A673 (cell line): ENCODE measurements around the gene MARCO. TPM values are rescaled to one million over a fixed set of nuclear protein-coding genes. Genes with fewer than 3 reads are reported as not detected.

Experiments
- BruUV-seq: library from RNA; stranded (reverse); fragments of 400-500 nt; replicated peaks from 2 replicates; lab custom pipeline; 2021; lab: Mats Ljungman, UMichigan
- CTCF ChIA-PET: fragments of 300-600 bp; sonication (Branson Sonifier 250); formaldehyde crosslinking; loops from one replicate; lab custom pipeline; 2022; ENCODE audit warnings: antibody characterized with exemption; lab: Charles Lee
- POLR2A ChIA-PET: fragments of 300-600 bp; sonication (Branson Sonifier 250); formaldehyde crosslinking; loops from one replicate; lab custom pipeline; 2022; ENCODE audit warnings: antibody characterized with exemption; ENCODE audit not compliant: low non-redundant PET; lab: Charles Lee
- DNase-seq: peaks from one replicate; pipeline ENCODE4 v3.0.0-alpha.2; 2015; ENCODE audit warnings: low spot score
- H3K27ac ChIP-seq: fragments of 200-600 bp; sonication (generic); 2 replicates; pipeline ENCODE4 v1.5.1; 2016; ENCODE audit warnings: mixed run types, low read depth, mild to moderate bottlenecking, mixed read lengths, antibody characterized with exemption, low read length; ENCODE audit not compliant: poor library complexity, severe bottlenecking
- H3K27me3 ChIP-seq: fragments of 200-600 bp; sonication (generic); replicated peaks from 2 replicates; pipeline ENCODE4 v1.6.1; 2017; ENCODE audit warnings: mixed run types, low read depth, mild to moderate bottlenecking, mixed read lengths, antibody characterized with exemption, low read length; ENCODE audit not compliant: insufficient read depth, poor library complexity
- H3K36me3 ChIP-seq: fragments of 200-600 bp; sonication (generic); 2 replicates; pipeline ENCODE4 v1.6.1; 2016; ENCODE audit warnings: mixed run types, mild to moderate bottlenecking, mixed read lengths, antibody characterized with exemption, low read length; ENCODE audit not compliant: insufficient read depth, poor library complexity, severe bottlenecking
- H3K4me1 ChIP-seq: fragments of 200-600 bp; sonication (generic); 2 replicates; pipeline ENCODE4 v1.6.1; 2017; ENCODE audit warnings: mixed run types, mild to moderate bottlenecking, mixed read lengths, antibody characterized with exemption, low read length; ENCODE audit not compliant: insufficient read depth, poor library complexity, severe bottlenecking
- H3K4me3 ChIP-seq: fragments of 200-600 bp; sonication (generic); 2 replicates; pipeline ENCODE4 v1.5.1; 2016; ENCODE audit warnings: low read depth, mixed run types, mild to moderate bottlenecking, mixed read lengths, low read length; ENCODE audit not compliant: poor library complexity, severe bottlenecking
- H3K9me3 ChIP-seq: fragments of 200-600 bp; sonication (generic); 2 replicates; pipeline ENCODE4 v1.6.1; 2016; ENCODE audit warnings: mixed run types, low read depth, mild to moderate bottlenecking, mixed read lengths, antibody characterized with exemption, low read length; ENCODE audit not compliant: poor library complexity, severe bottlenecking
- EZH2 ChIP-seq: fragments of 200-600 bp; sonication (generic); IDR thresholded peaks from 2 replicates; pipeline ENCODE4 v1.6.1; 2017; ENCODE audit warnings: borderline replicate concordance, low read depth, mild to moderate bottlenecking, mixed read lengths, antibody characterized with exemption, low read length; ENCODE audit not compliant: poor library complexity, severe bottlenecking
- intact Hi-C: fragments of 100-400 bp; cut with micrococcal nuclease; formaldehyde crosslinking; loops from one replicate; pipeline ENCODE4 v1.10.0; 2022; ENCODE audit not compliant: unreplicated experiment
- total RNA-seq: library from RNA; stranded (reverse); gene quantifications from 2 replicates; pipeline ENCODE4 v1.2.3, GENCODE V29; 2021
- TF ChIP-seq, protein P1 (sequence below): fragments of 300-800, 200-600 bp; sonication (generic); conservative IDR thresholded peaks from 2 replicates; pipeline ENCODE4 v1.5.1; 2017; ENCODE audit warnings: low read depth, mild to moderate bottlenecking, antibody characterized with exemption, low read length, moderate library complexity, mixed read lengths

Gene MARCO
- total RNA-seq, 1 experiment from 2014 or later = not detected

- Histone ChIP-seq H3K9me3 (no peaks in the 10 kb centered on the region), H3K27me3 (peaks cover 20% of the 10 kb centered on the region), H3K27ac (no peak overlapping the region), H3K4me1 (no peaks in the 10 kb centered on the region), H3K4me3 (no peak overlapping the region), H3K36me3 (no peaks in the 10 kb centered on the region)
- no peak for TF ChIP-seq EZH2
- TF ChIP-seq, protein P1, sequence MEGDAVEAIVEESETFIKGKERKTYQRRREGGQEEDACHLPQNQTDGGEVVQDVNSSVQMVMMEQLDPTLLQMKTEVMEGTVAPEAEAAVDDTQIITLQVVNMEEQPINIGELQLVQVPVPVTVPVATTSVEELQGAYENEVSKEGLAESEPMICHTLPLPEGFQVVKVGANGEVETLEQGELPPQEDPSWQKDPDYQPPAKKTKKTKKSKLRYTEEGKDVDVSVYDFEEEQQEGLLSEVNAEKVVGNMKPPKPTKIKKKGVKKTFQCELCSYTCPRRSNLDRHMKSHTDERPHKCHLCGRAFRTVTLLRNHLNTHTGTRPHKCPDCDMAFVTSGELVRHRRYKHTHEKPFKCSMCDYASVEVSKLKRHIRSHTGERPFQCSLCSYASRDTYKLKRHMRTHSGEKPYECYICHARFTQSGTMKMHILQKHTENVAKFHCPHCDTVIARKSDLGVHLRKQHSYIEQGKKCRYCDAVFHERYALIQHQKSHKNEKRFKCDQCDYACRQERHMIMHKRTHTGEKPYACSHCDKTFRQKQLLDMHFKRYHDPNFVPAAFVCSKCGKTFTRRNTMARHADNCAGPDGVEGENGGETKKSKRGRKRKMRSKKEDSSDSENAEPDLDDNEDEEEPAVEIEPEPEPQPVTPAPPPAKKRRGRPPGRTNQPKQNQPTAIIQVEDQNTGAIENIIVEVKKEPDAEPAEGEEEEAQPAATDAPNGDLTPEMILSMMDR = no peak
- BruUV-seq = no TSS peak
- DNase-seq = no peak
- ChIA-PET POLR2A (no interaction called here), CTCF (no interaction called here)
- intact Hi-C loops = no loop called here
These were observed 27.2 kb downstream of the MARCO start for GRCh38 chr2:118968961-118969733.

DNA sequence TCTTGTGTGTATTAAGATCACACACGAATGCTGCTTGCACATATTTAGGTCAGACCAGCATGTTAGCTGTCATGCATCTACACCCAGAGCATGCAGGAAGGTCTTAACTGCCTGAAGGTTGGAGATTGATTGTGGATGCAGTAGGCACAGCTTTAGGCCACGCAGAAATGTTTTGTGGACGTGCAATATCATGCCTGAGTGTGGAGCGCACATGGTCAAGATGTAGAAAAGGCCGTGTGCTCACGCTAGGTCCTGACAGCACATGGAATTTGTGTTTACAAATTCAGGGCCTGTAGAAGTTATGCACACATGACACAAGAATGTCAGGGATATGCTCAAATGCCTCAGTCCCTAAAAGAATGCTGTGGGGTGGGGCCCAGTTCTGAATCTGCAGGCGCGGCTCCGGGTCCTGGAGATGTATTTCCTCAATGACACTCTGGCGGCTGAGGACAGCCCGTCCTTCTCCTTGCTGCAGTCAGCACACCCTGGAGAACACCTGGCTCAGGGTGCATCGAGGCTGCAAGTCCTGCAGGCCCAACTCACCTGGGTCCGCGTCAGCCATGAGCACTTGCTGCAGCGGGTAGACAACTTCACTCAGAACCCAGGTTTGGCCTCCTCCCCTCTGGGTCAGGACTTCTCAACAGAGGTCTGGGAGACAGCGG is 27.9 kb downstream of the MARCO start:
- POLR2A ChIA-PET = no interaction called here
- H3K4me1 ChIP-seq = no peaks in the 10 kb centered on the region
- DNase-seq = no peak
- no TSS peak for BruUV-seq
- H3K36me3 ChIP-seq = no peaks in the 10 kb centered on the region
- H3K9me3 ChIP-seq = no peaks in the 10 kb centered on the region
- no peak overlapping the region for H3K4me3 ChIP-seq
- TF ChIP-seq EZH2 = no peak
- TF ChIP-seq, protein P1 = no peak
- H3K27me3 ChIP-seq = peaks cover 17% of the 10 kb centered on the region
- intact Hi-C loops = no loop called here
- no peak overlapping the region for H3K27ac ChIP-seq
- CTCF ChIA-PET = no interaction called here

DNA sequence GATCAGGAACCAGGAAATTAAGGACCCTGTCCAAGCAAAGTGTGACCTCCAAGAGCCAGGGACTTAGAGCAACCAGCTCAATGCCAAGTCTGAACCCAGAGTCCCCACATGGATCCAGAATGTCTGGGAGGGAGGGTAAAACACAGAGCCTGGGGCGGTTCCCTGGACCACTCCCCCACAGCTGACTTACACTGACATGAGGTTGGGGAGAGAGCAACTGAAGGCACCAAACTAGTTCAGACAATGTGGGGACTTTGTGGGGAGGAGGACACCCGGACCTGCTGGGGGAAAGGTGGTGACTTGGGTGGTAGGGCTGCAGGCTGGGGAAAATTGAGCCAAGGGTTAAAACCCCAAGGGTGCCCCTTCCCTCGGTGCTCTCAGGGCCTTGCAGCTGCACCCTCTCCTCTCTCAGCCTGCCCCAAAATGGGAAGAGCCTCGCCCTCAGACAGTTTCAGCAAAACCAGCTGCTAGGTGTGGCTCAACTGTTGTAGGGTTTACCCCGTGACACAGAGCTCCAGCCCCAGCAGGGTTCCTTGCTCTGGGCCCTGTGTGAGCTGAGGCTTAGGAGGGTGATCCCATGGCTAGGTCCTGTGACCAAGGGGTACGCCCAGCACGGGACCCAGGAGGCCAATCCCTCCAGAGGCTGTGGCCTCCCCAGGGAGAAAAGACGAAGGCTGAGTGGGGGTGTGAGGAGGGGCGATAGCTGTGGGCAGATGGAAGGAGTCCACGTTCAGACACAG is 28.6 kb downstream of the MARCO start:
- Histone ChIP-seq H3K36me3 (no peaks in the 10 kb centered on the region), H3K27ac (no peak overlapping the region), H3K4me3 (no peak overlapping the region), H3K4me1 (no peaks in the 10 kb centered on the region), H3K9me3 (no peaks in the 10 kb centered on the region), H3K27me3 (peaks cover 13% of the 10 kb centered on the region)
- TF ChIP-seq, protein P1 = no peak
- no peak for TF ChIP-seq EZH2
- no peak for DNase-seq
- POLR2A ChIA-PET = no interaction called here
- intact Hi-C loops = no loop called here
- CTCF ChIA-PET = no interaction called here
- no TSS peak for BruUV-seq
